ENCODE measurements around the gene STEAP1B. TPM values are rescaled to one million over a fixed set of nuclear protein-coding genes. Genes with fewer than 3 reads are reported as not detected.
"Not testable (repeated sequence)": the region's sequence is repeated elsewhere in the genome, so short reads cannot be mapped to it uniquely, and the experiment has no call there.

STEAP1B gene
- total RNA-seq, 1 donor, result 38.6 TPM

DNA sequence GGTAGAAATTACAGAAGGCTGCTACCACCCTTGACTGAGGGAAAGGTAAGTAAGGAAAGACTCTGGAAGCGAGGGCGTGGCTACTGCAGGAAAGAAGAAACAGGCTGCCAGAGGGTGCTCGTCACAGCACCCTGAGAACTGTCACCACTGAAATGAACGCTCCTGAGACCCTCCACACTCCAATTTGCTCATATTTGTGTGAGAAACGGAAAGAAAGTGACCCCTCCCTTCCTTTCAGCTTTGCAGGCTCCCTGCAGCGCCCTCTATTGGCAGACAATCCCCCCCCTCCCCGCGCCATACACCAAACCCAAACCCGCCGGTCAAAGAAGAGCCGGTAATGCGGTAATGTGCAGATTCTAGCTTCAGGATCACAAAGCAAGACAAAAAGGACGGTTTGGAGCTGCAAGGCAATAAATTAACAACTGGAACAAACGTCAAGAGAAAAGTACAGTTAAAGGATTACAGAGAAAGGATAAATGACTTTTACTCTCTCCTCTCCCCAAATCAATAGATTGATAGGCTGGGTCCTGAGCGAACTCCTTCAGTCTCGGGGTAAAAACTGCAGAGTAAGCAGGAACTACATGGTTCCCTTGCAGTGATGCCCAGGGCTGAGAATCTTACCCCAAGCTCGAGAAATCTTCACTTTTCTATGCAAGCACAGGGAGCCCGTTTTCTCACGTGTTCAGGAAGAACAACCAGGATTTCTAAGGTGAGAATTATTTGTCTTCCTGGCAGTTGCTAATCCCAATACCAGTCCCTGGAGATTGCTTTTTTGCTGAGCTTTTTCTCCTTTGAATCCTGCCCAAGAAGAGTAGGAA, 47.6 kb downstream of the STEAP1B start:
- TF ChIP-seq, protein P1, sequence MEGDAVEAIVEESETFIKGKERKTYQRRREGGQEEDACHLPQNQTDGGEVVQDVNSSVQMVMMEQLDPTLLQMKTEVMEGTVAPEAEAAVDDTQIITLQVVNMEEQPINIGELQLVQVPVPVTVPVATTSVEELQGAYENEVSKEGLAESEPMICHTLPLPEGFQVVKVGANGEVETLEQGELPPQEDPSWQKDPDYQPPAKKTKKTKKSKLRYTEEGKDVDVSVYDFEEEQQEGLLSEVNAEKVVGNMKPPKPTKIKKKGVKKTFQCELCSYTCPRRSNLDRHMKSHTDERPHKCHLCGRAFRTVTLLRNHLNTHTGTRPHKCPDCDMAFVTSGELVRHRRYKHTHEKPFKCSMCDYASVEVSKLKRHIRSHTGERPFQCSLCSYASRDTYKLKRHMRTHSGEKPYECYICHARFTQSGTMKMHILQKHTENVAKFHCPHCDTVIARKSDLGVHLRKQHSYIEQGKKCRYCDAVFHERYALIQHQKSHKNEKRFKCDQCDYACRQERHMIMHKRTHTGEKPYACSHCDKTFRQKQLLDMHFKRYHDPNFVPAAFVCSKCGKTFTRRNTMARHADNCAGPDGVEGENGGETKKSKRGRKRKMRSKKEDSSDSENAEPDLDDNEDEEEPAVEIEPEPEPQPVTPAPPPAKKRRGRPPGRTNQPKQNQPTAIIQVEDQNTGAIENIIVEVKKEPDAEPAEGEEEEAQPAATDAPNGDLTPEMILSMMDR (IDR thresholded peaks at IDR 0.05; ENCODE audit: insufficient read depth, low read length), result peak; percentile 66
- DNase-seq (ENCODE audit: low read depth), result peak; percentile 23
- H3K4me3 ChIP-seq (ENCODE audit: low read depth, low read length), result no peak overlapping the region

DNA sequence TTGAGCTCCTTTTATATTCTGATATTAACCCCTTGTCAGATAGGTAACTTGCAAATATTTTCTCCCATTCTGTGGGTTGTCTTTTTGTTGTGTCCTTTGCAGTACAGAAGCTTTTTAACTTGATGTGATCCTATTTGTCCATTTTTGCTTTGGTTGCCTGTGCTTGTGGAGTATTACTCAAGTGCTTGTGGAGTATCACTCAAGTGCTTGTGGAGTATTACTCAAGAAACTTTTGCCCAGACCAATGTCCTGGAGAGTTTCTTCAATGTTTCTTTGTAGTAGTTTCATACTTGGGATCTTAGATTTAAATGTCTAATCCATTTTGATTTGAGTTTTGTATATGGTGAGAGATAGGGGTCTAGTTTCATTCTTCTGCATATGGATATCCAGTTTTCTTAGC, 50.0 kb downstream of the STEAP1B start:
- DNase-seq (ENCODE audit: low read depth); H3K4me3 ChIP-seq (ENCODE audit: low read depth, low read length): not testable (repeated sequence)

GRCh38 chr7:22447762-22448161, 52.2 kb downstream of the STEAP1B start:
- no peak for DNase-seq (ENCODE audit: low read depth)
- TF ChIP-seq, protein P1 (IDR thresholded peaks at IDR 0.05; ENCODE audit: insufficient read depth, low read length), result no peak
- no peak overlapping the region for H3K4me3 ChIP-seq (ENCODE audit: low read depth, low read length)

DNA sequence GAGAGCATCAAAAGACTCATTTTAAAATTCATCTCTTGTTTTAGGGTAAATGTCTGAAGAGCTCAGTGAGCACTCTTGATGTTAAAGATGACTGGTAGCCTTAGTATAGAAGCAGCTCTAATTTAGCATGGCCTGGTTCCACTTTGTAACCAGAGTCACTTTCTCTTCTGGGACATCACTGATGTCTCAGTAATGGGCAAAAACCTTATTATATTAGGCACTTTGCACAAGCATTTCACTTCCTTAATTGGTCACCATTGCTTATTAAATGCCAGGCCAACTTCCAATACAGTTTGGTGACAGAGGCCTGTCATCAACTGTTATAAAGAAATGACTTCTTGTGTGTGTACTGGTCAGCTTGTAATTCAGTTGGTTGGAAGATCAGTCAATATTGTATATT, 53.0 kb downstream of the STEAP1B start:
- no peak for DNase-seq (ENCODE audit: low read depth)
- H3K4me3 ChIP-seq (ENCODE audit: low read depth, low read length), result no peak overlapping the region
- TF ChIP-seq, protein P1 (IDR thresholded peaks at IDR 0.05; ENCODE audit: insufficient read depth, low read length), result no peak

DNA sequence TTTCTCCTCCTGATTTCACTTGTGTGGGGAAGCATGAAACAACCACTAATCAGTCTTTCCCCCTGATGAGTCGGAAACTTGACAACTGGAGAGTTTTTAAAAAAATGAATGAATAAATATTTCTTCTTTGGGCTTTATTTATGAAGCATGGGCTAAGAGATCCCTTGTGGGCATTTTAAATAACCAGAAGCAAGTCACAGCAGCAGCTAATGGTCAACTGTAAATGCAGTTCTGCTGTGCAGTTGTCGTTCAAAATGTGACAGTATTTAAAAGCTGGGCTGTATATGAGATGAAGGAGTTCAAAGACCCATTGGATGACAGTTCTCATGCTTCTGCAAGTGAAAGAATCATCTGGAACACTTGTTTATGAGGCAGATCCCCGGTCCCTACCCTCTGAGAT, 54.1 kb downstream of the STEAP1B start:
- TF ChIP-seq, protein P1 (IDR thresholded peaks at IDR 0.05; ENCODE audit: insufficient read depth, low read length), result no peak

DNA sequence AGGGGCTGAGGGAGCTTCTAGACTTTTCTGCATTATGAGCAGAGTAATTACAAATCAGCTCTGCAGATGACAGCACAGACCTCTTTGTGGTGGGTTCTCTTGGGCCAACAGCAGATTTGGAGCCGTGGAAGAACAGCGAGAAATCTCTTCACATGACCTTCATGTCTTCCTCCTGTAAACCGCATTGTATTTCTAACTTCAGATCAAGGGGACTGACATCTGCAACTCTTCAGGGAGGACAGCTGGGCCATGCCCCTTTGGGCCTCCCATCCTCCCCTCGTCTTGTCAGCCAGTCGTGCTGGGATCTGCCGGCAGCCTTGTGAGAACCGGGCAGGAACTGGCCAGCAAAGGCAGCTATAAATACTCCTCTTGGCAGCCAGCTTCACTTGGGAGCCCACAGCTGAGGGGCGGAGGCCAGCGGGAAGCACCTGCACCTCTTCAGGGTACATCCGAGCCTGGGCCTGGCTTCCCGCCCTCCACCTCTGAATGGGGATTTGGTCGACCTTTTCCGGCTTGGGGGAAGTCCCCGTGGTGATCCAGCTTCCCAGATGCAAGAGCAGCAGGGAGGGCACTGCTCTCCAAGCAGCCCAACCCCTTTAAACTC, 54.7 kb downstream of the STEAP1B start:
- DNase-seq (ENCODE audit: low read depth), result peak; percentile 20
- TF ChIP-seq, protein P1 (IDR thresholded peaks at IDR 0.05; ENCODE audit: insufficient read depth, low read length), result no peak
- H3K4me3 ChIP-seq (ENCODE audit: low read depth, low read length), result no peak overlapping the region

More for the DNA sequence above, 54.1 kb downstream of the STEAP1B start:
- H3K4me3 ChIP-seq (ENCODE audit: low read depth, low read length), result no peak overlapping the region
- DNase-seq (ENCODE audit: low read depth), result no peak

- TF ChIP-seq, protein P1 (IDR thresholded peaks at IDR 0.05; ENCODE audit: insufficient read depth, low read length), result no peak
- no peak for DNase-seq (ENCODE audit: low read depth)
- no peak overlapping the region for H3K4me3 ChIP-seq (ENCODE audit: low read depth, low read length)
These were observed 55.6 kb downstream of the STEAP1B start for GRCh38 chr7:22444181-22444971.
